PFSK-1 (cell line): ENCODE results near the gene PCLO.

Experiments used
- FOXP2 ChIP-seq: optimal IDR thresholded peaks from 2 replicates; pipeline ENCODE3; 2011; ENCODE audit warnings: borderline replicate concordance, control low read depth, inconsistent platforms; ENCODE audit not compliant: insufficient read depth; ENCODE audit errors: extremely low read length, extremely low read depth
- POLR2AphosphoS5 ChIP-seq: IDR thresholded peaks from 2 replicates; pipeline ENCODE4 v1.6.1; 2012; ENCODE audit warnings: low read depth, mild to moderate bottlenecking, control low read depth, low read length, moderate library complexity
- REST ChIP-seq, 2 experiments: IDR thresholded peaks; 2 replicates each; pipeline versions ENCODE4 v1.6.1 to v1.8.0; 2011 to 2012; ENCODE audit warnings: low read depth in 2 of 2, low read length in 2 of 2, control low read depth in 1 of 2, inconsistent platforms in 1 of 2, mild to moderate bottlenecking in 1 of 2, moderate library complexity in 1 of 2; ENCODE audit not compliant: insufficient read depth in 1 of 2
- SIN3A ChIP-seq: IDR thresholded peaks from 2 replicates; pipeline ENCODE4 v1.6.1; 2012; ENCODE audit warnings: mild to moderate bottlenecking, low read length, moderate library complexity, borderline replicate concordance; ENCODE audit not compliant: insufficient read depth
- TAF1 ChIP-seq: IDR thresholded peaks from 2 replicates; pipeline ENCODE4 v1.6.1; 2012; ENCODE audit warnings: low read length, control low read depth, borderline replicate concordance; ENCODE audit not compliant: insufficient read depth

Gene PCLO

GRCh38 chr7:82760074-82760473, 402.6 kb downstream of the PCLO start:
- TF ChIP-seq REST (IDR thresholded peaks at IDR 0.05; ENCODE audit: insufficient read depth in 1 of 2, low read depth in 2 of 2, low read length in 2 of 2) (no peak), SIN3A (no peak), FOXP2 (no peak), POLR2AphosphoS5 (no peak), TAF1 (no peak)

- TF ChIP-seq SIN3A (no peak), FOXP2 (no peak), TAF1 (no peak), POLR2AphosphoS5 (no peak), REST (IDR thresholded peaks at IDR 0.05; ENCODE audit: insufficient read depth in 1 of 2, low read depth in 2 of 2, low read length in 2 of 2) (no peak)
Observed at GRCh38 chr7:82755705-82756551, 406.8 kb downstream of the PCLO start.

- TF ChIP-seq FOXP2 (no peak), REST (IDR thresholded peaks at IDR 0.05; ENCODE audit: insufficient read depth in 1 of 2, low read depth in 2 of 2, low read length in 2 of 2) (no peak), POLR2AphosphoS5 (no peak), TAF1 (no peak), SIN3A (no peak)
Observed at GRCh38 chr7:82750007-82750406, 412.7 kb downstream of the PCLO start.

- TF ChIP-seq SIN3A (no peak), POLR2AphosphoS5 (no peak), REST (IDR thresholded peaks at IDR 0.05; ENCODE audit: insufficient read depth in 1 of 2, low read depth in 2 of 2, low read length in 2 of 2) (no peak), TAF1 (no peak), FOXP2 (no peak)
Observed at GRCh38 chr7:82745820-82746219, 416.9 kb downstream of the PCLO start.

GRCh38 chr7:82745117-82745516, 417.6 kb downstream of the PCLO start:
- TF ChIP-seq REST (IDR thresholded peaks at IDR 0.05; ENCODE audit: insufficient read depth in 1 of 2, low read depth in 2 of 2, low read length in 2 of 2) (no peak), TAF1 (no peak), SIN3A (no peak), FOXP2 (no peak), POLR2AphosphoS5 (no peak)
